NCI-H226 (cell line): Measurements from ENCODE around the gene ZNF408.
"Not testable (repeated sequence)": the region's sequence is repeated elsewhere in the genome, so short reads cannot be mapped to it uniquely, and the experiment has no call there.

Experiments
- DNase-seq: peaks from one replicate; pipeline ENCODE4 v3.0.0-alpha.2; 2015

ZNF408 gene

GRCh38 chr11:46700241-46701077, at the start of gene ZNF408, which contains the start of gene ARHGAP1:
Gene ZNF408 (plus strand): TSS chr11:46701031. CDS start chr11:46701048, 17 bp downstream.
Gene ARHGAP1 (minus strand): TSS chr11:46700619. CDS start chr11:46696107, 4,512 bp downstream.
- peak; percentile 96 for DNase-seq

- peak; percentile 79 for DNase-seq
These were observed 45.2 kb upstream of the ZNF408 start for GRCh38 chr11:46655631-46656030.

- DNase-seq: no peak
These were observed 43.6 kb upstream of the ZNF408 start for GRCh38 chr11:46657186-46657585.

GRCh38 chr11:46658259-46658658, 42.6 kb upstream of the ZNF408 start:
- DNase-seq: peak; percentile 47

- no peak for DNase-seq
These were observed 40.9 kb upstream of the ZNF408 start for GRCh38 chr11:46659908-46660307.

- DNase-seq: no peak
These were observed 39.0 kb upstream of the ZNF408 start for GRCh38 chr11:46661836-46662235.

- DNase-seq: no peak
These were observed 38.5 kb upstream of the ZNF408 start for GRCh38 chr11:46662366-46662765.

- DNase-seq: no peak
These were observed 37.4 kb upstream of the ZNF408 start for GRCh38 chr11:46663277-46663940.

GRCh38 chr11:46664612-46665011, 36.2 kb upstream of the ZNF408 start:
- no peak for DNase-seq

- DNase-seq: no peak
These were observed 35.5 kb upstream of the ZNF408 start for GRCh38 chr11:46665356-46665755.

- no peak for DNase-seq
These were observed 34.3 kb upstream of the ZNF408 start for GRCh38 chr11:46666516-46666915.

GRCh38 chr11:46667043-46667481, 33.8 kb upstream of the ZNF408 start:
- no peak for DNase-seq

- no peak for DNase-seq
These were observed 32.2 kb upstream of the ZNF408 start for GRCh38 chr11:46668480-46669085.

GRCh38 chr11:46669711-46670139, 31.1 kb upstream of the ZNF408 start:
- no peak for DNase-seq

- not testable (repeated sequence) for DNase-seq
These were observed 30.3 kb upstream of the ZNF408 start for GRCh38 chr11:46670521-46670920.

- no peak for DNase-seq
These were observed 28.9 kb upstream of the ZNF408 start for GRCh38 chr11:46671958-46672315.

GRCh38 chr11:46672381-46672839, 28.4 kb upstream of the ZNF408 start:
- DNase-seq: no peak

- DNase-seq: no peak
These were observed 26.9 kb upstream of the ZNF408 start for GRCh38 chr11:46673713-46674462.

- peak; percentile 43 for DNase-seq
These were observed 26.2 kb upstream of the ZNF408 start for GRCh38 chr11:46674463-46675287.

GRCh38 chr11:46675288-46675851, 25.5 kb upstream of the ZNF408 start:
- DNase-seq: peak; percentile 44

- DNase-seq: no peak
These were observed 24.9 kb upstream of the ZNF408 start for GRCh38 chr11:46675949-46676348.
